ENCODE results near the gene ANK2.
"Not testable (repeated sequence)": the region's sequence is repeated elsewhere in the genome, so short reads cannot be mapped to it uniquely, and the experiment has no call there.

Gene ANK2

GRCh38 chr4:113052379-113052951 is 3.0 kb downstream of the ANK2 start:
- DNase-seq (ENCODE audit: low spot score), result peak; percentile 27

GRCh38 chr4:113053883-113054282 is 4.4 kb downstream of the ANK2 start:
- DNase-seq (ENCODE audit: low spot score), result no peak

GRCh38 chr4:113056318-113056717 is 6.9 kb downstream of the ANK2 start:
- no peak for DNase-seq (ENCODE audit: low spot score)

- DNase-seq (ENCODE audit: low spot score), result peak; percentile 45
Observed at GRCh38 chr4:113057891-113058290, 8.4 kb downstream of the ANK2 start.

- DNase-seq (ENCODE audit: low spot score), result no peak
Observed at GRCh38 chr4:113059449-113060182, 10.2 kb downstream of the ANK2 start.

GRCh38 chr4:113060853-113061252 is 11.4 kb downstream of the ANK2 start:
- DNase-seq (ENCODE audit: low spot score), result no peak

- peak; percentile 65 for DNase-seq (ENCODE audit: low spot score)
Observed at GRCh38 chr4:113064244-113064643, 14.8 kb downstream of the ANK2 start.

GRCh38 chr4:113065629-113066028 is 16.2 kb downstream of the ANK2 start:
- no peak for DNase-seq (ENCODE audit: low spot score)

- DNase-seq (ENCODE audit: low spot score), result not testable (repeated sequence)
Observed at GRCh38 chr4:113068771-113069170, 19.3 kb downstream of the ANK2 start.

- DNase-seq (ENCODE audit: low spot score), result no peak
Observed at GRCh38 chr4:113069212-113069892, 19.9 kb downstream of the ANK2 start.

GRCh38 chr4:113070755-113071154 is 21.3 kb downstream of the ANK2 start:
- DNase-seq (ENCODE audit: low spot score), result no peak

- no peak for DNase-seq (ENCODE audit: low spot score)
Observed at GRCh38 chr4:113071274-113071673, 21.8 kb downstream of the ANK2 start.

- no peak for DNase-seq (ENCODE audit: low spot score)
Observed at GRCh38 chr4:113071805-113072204, 22.4 kb downstream of the ANK2 start.

GRCh38 chr4:113073451-113074005 is 24.1 kb downstream of the ANK2 start:
- no peak for DNase-seq (ENCODE audit: low spot score)

- DNase-seq (ENCODE audit: low spot score), result no peak
Observed at GRCh38 chr4:113077575-113077974, 28.1 kb downstream of the ANK2 start.

GRCh38 chr4:113078066-113078465 is 28.6 kb downstream of the ANK2 start:
- DNase-seq (ENCODE audit: low spot score), result no peak

- DNase-seq (ENCODE audit: low spot score), result peak; percentile 22
Observed at GRCh38 chr4:113080050-113080449, 30.6 kb downstream of the ANK2 start.

GRCh38 chr4:113080624-113081023 is 31.2 kb downstream of the ANK2 start:
- DNase-seq (ENCODE audit: low spot score), result no peak

GRCh38 chr4:113083346-113083745 is 33.9 kb downstream of the ANK2 start:
- no peak for DNase-seq (ENCODE audit: low spot score)

- DNase-seq (ENCODE audit: low spot score), result no peak
Observed at GRCh38 chr4:113086172-113086695, 36.8 kb downstream of the ANK2 start.

- no peak for DNase-seq (ENCODE audit: low spot score)
Observed at GRCh38 chr4:113088050-113088449, 38.6 kb downstream of the ANK2 start.

- no peak for DNase-seq (ENCODE audit: low spot score)
Observed at GRCh38 chr4:113090954-113091353, 41.5 kb downstream of the ANK2 start.

- DNase-seq (ENCODE audit: low spot score), result no peak
Observed at GRCh38 chr4:113094331-113094730, 44.9 kb downstream of the ANK2 start.
